ENCODE measurements around the gene SMIM22.
"Not testable (repeated sequence)": the region's sequence is repeated elsewhere in the genome, so short reads cannot be mapped to it uniquely, and the experiment has no call there.

The SMIM22 gene

GRCh38 chr16:4768549-4769305, 26.4 kb upstream of the SMIM22 start:
- DNase-seq (ENCODE audit: low spot score) = peak; percentile 95

GRCh38 chr16:4769306-4769638, 25.9 kb upstream of the SMIM22 start:
- no peak for DNase-seq (ENCODE audit: low spot score)

- DNase-seq (ENCODE audit: low spot score) = no peak
Measured at GRCh38 chr16:4771646-4772045, 23.5 kb upstream of the SMIM22 start.

GRCh38 chr16:4772351-4772750, 22.8 kb upstream of the SMIM22 start:
- DNase-seq (ENCODE audit: low spot score) = no peak

GRCh38 chr16:4775005-4775404, 20.2 kb upstream of the SMIM22 start:
- no peak for DNase-seq (ENCODE audit: low spot score)

- DNase-seq (ENCODE audit: low spot score) = no peak
Measured at GRCh38 chr16:4776141-4776705, 18.9 kb upstream of the SMIM22 start.

- DNase-seq (ENCODE audit: low spot score) = no peak
Measured at GRCh38 chr16:4777339-4778049, 17.7 kb upstream of the SMIM22 start.

- DNase-seq (ENCODE audit: low spot score) = no peak
Measured at GRCh38 chr16:4778050-4778392, 17.1 kb upstream of the SMIM22 start.

GRCh38 chr16:4780235-4780634, 14.9 kb upstream of the SMIM22 start:
- DNase-seq (ENCODE audit: low spot score) = no peak

GRCh38 chr16:4783251-4783950, 11.8 kb upstream of the SMIM22 start:
- DNase-seq (ENCODE audit: low spot score) = no peak

GRCh38 chr16:4783951-4784336, 11.2 kb upstream of the SMIM22 start:
- DNase-seq (ENCODE audit: low spot score) = no peak

GRCh38 chr16:4784444-4784987, 10.7 kb upstream of the SMIM22 start:
- not testable (repeated sequence) for DNase-seq (ENCODE audit: low spot score)

GRCh38 chr16:4785758-4786433, 9.3 kb upstream of the SMIM22 start:
- DNase-seq (ENCODE audit: low spot score) = no peak

GRCh38 chr16:4787068-4787467, 8.1 kb upstream of the SMIM22 start:
- no peak for DNase-seq (ENCODE audit: low spot score)

- no peak for DNase-seq (ENCODE audit: low spot score)
Measured at GRCh38 chr16:4787627-4788482, 7.3 kb upstream of the SMIM22 start, which contains the start of gene SEPTIN12. Gene SEPTIN12 (minus strand): TSS chr16:4788345. CDS start chr16:4787645, 700 bp downstream.

GRCh38 chr16:4788489-4788889, 6.7 kb upstream of the SMIM22 start:
- DNase-seq (ENCODE audit: low spot score) = no peak

- DNase-seq (ENCODE audit: low spot score) = no peak
Measured at GRCh38 chr16:4788910-4789309, 6.3 kb upstream of the SMIM22 start.

GRCh38 chr16:4790261-4790660, 4.9 kb upstream of the SMIM22 start:
- no peak for DNase-seq (ENCODE audit: low spot score)

- no peak for DNase-seq (ENCODE audit: low spot score)
Measured at GRCh38 chr16:4790871-4791270, 4.3 kb upstream of the SMIM22 start.

GRCh38 chr16:4792951-4793513, 2.1 kb upstream of the SMIM22 start:
- no peak for DNase-seq (ENCODE audit: low spot score)

Measured in cerebellar cortex (tissue), 1 donor.